ENCODE results near the gene SERPINB1. TPM values are rescaled to one million over a fixed set of nuclear protein-coding genes. Genes with fewer than 3 reads are reported as not detected.
A peak's percentile ranks its signal among the peaks of the same experiment; 100 is the strongest.

SERPINB1 gene
- total and polyA plus RNA-seq, 10 donors, result 54.9 to 194 (median 98.0) TPM

DNA sequence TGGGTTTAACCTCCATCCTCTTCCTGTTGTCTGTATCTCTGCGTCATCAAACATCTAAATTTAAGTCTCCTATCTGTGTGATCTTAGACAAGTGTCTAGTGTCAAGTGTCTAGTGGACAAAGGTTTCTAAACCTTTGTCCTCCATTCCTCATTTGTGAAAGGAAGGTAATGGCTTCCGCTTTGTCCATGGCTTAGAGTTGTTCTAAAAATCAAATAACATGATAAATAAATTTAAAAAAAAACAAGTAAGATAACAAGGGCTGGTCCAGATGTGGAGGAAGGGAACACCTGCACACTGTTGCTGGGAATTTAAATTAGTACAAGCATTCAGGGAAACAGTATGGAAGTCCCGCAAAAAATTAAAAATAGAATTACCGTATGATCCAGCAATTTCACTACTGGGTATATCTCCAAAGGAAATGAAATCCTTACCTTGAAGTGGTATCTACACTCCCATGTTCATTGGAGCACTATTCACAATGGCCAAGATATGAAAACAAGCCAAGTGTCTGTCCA is 17.6 kb upstream of the SERPINB1 start:
- Histone ChIP-seq H3K27ac (peak overlapping the region; percentile 90 to 95 (median 92)), H3K9me3 (no peaks in the 10 kb centered on the region), H3K27me3 (replicated peaks in 1 of 7) (no peaks in the 10 kb centered on the region), H3K4me1 (peaks cover 45 to 95% (median 83%) of the 10 kb centered on the region in 6 donors), H3K36me3 (no peaks in the 10 kb centered on the region), H3K4me3 (no peak overlapping the region)
- TF ChIP-seq POLR2A (IDR thresholded peaks at IDR 0.05), result no peak
- TF ChIP-seq, protein P1, sequence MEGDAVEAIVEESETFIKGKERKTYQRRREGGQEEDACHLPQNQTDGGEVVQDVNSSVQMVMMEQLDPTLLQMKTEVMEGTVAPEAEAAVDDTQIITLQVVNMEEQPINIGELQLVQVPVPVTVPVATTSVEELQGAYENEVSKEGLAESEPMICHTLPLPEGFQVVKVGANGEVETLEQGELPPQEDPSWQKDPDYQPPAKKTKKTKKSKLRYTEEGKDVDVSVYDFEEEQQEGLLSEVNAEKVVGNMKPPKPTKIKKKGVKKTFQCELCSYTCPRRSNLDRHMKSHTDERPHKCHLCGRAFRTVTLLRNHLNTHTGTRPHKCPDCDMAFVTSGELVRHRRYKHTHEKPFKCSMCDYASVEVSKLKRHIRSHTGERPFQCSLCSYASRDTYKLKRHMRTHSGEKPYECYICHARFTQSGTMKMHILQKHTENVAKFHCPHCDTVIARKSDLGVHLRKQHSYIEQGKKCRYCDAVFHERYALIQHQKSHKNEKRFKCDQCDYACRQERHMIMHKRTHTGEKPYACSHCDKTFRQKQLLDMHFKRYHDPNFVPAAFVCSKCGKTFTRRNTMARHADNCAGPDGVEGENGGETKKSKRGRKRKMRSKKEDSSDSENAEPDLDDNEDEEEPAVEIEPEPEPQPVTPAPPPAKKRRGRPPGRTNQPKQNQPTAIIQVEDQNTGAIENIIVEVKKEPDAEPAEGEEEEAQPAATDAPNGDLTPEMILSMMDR (IDR thresholded peaks at IDR 0.05 in 8 of 11, conservative IDR thresholded peaks at IDR 0.05 in 3 of 11), result peak in 1 of 11 experiments; percentile 16
- no peak for DNase-seq
- intact Hi-C loops (cut with DNase I; ENCODE audit: low total_unique reads), result loop anchor here (10.0 kb wide), 1 partner anchor 56 kb away; no protein-coding TSS in a partner anchor
- 55 to 63% (median 60%) methylated on average over 4 of the region's 4 CpGs for WGBS, 5 donors

DNA sequence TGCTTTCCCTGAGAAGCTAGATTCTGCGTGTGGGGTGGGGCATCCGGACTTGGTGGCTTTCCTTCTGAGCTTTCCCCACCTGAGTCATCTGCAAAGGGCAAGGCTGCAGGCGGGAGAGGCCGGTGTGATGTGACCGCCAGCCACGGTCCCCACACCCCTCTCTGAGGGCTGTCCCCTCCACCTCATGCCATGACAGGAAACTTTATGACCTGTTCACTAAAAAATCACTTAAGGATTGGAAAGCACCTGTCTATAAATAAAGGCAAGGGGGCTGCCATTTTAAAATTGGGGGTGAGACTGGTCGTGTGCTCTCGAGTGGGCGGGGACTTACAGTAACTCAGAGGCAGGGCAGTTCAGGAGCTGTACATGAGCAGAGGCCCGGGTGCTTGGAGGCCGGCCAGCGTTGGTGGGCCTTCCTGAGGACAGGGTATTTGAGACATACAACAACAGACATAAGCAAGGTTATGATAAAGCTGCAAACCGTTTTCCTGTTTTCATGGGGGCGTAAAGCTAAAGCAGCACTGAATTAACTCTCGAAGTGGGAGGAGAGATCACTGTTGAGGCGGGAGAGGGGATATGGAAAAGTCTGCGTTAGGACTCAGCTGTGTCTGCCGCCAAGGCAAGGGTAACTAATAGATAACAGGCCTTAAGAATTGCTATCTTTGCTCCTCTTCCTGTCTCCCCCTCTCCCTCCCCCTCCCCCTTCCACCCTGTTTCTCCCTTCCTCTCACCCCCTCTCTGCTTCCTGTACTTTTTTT is 16.1 kb upstream of the SERPINB1 start:
- Histone ChIP-seq H3K27ac (peak overlapping the region; percentile 90 to 95 (median 92)), H3K9me3 (no peaks in the 10 kb centered on the region)
- intact Hi-C loops (cut with DNase I; ENCODE audit: low total_unique reads), result loop anchor here (10.0 kb wide), 1 partner anchor 57 kb away; no protein-coding TSS in a partner anchor

DNA sequence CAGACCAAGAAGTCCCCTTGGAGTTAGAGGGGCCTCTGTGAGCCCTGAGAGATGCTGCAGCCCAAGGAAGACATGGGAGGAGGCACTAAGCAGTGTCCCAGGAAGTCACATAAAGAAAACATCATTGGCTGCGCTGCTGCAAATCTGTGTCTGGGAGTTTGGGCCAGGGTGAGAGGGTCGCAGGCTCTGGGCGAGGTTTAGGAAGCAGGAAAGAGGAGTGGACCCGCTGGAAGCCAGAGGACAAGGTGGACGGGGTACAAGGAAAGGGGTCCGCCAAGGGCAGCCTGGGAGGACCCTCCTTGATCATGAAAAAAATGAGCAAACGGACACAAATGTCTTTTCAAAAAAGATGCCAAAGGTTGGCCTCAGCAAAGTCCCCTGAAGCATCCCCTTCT is 15.5 kb upstream of the SERPINB1 start:
- no peak for TF ChIP-seq POLR2AphosphoS5 (IDR thresholded peaks at IDR 0.05)
- TF ChIP-seq, protein P1 (IDR thresholded peaks at IDR 0.05 in 8 of 11, conservative IDR thresholded peaks at IDR 0.05 in 3 of 11), result no peak
- no peak for TF ChIP-seq POLR2A (IDR thresholded peaks at IDR 0.05)
- Histone ChIP-seq H3K9me3 (no peaks in the 10 kb centered on the region), H3K27ac (peak overlapping the region; percentile 90 to 95 (median 92)), H3K27me3 (replicated peaks in 1 of 7) (no peaks in the 10 kb centered on the region), H3K4me1 (peaks cover 48 to 94% (median 78%) of the 10 kb centered on the region in 6 donors), H3K36me3 (no peaks in the 10 kb centered on the region), H3K4me3 (peak overlapping the region in 1 of 8 donors; percentile 51)
- no peak for DNase-seq
- intact Hi-C loops (cut with DNase I; ENCODE audit: low total_unique reads), result loop anchor here (10.0 kb wide), 1 partner anchor 58 kb away; no protein-coding TSS in a partner anchor
- 63 to 80% (median 73%) methylated on average over 7 of the region's 7 CpGs for WGBS, 5 donors

More for the DNA sequence above, 16.1 kb upstream of the SERPINB1 start:
- H3K36me3 ChIP-seq, result no peaks in the 10 kb centered on the region
- peak; percentile 87 for DNase-seq
- H3K4me1 ChIP-seq, result peaks cover 48 to 94% (median 84%) of the 10 kb centered on the region in 6 donors
- H3K4me3 ChIP-seq, result peak overlapping the region in 1 of 8 donors; percentile 51
- TF ChIP-seq POLR2AphosphoS5 (IDR thresholded peaks at IDR 0.05) (peak in 2 of 3 donors; percentile 43 to 54), POLR2A (IDR thresholded peaks at IDR 0.05) (no peak)
- WGBS, 5 donors, result 6 to 13% (median 8%) methylated on average over 18 of the region's 18 CpGs
- H3K27me3 ChIP-seq (replicated peaks in 1 of 7), result no peaks in the 10 kb centered on the region

DNA sequence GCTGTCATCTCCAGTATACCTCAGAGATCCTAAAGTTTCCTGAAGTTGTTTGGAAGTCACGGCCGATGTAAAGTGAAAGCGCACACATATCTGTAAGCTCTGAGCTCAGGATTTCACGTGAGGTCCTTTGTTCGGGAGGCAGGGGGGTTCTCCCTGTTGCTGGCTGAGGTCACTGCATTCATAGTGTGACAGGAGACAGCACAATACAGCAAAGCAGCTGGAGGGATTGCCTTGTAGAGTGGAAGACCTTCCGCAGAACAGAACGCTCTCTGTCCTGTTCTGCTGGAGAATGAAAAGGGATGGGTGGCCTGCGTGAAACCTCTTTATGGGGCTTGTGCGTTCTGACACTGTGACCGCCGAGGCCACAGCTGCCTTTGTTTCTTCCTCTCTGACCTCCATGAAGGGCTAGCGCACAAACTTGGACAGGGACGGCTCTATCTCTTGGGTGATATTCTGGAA is 13.4 kb upstream of the SERPINB1 start:
- Histone ChIP-seq H3K9me3 (no peaks in the 10 kb centered on the region), H3K27ac (peak overlapping the region; percentile 71 to 93 (median 90)), H3K4me3 (peak overlapping the region in 3 of 8 donors; percentile 2 to 57 (median 3)), H3K36me3 (no peaks in the 10 kb centered on the region), H3K27me3 (replicated peaks in 1 of 7) (no peaks in the 10 kb centered on the region), H3K4me1 (peaks cover 48 to 99% (median 77%) of the 10 kb centered on the region in 6 donors)
- 56 to 72% (median 66%) methylated on average over 11 to 13 of the region's 13 CpGs for WGBS, 5 donors
- TF ChIP-seq POLR2AphosphoS5 (IDR thresholded peaks at IDR 0.05) (no peak), POLR2A (IDR thresholded peaks at IDR 0.05) (no peak)
- TF ChIP-seq, protein P1 (IDR thresholded peaks at IDR 0.05 in 8 of 11, conservative IDR thresholded peaks at IDR 0.05 in 3 of 11), result no peak
- DNase-seq, result no peak
- intact Hi-C loops (cut with DNase I; ENCODE audit: low total_unique reads), result loop anchor here (10.0 kb wide), 1 partner anchor 60 kb away; no protein-coding TSS in a partner anchor
